Liver (tissue), 3 donors: ENCODE data around the gene KPNA4.

ENCODE experiments used
- RAD21 ChIP-seq, 2 donors: IDR thresholded peaks; 2 replicates each; pipeline ENCODE4 v1.6.1; 2016; ENCODE audit warnings: antibody characterized with exemption in 2 of 2, mild to moderate bottlenecking in 2 of 2
- TF ChIP-seq, protein P1 (sequence below): fragments of 150-350 bp; IDR thresholded peaks from 2 replicates; pipeline ENCODE4 v1.5.1; 2017; ENCODE audit warnings: improper control_type of control experiment, low read depth, low read length; ENCODE audit not compliant: missing input control
- donor health status: healthy.
- donor health status: healthy.

DNA sequence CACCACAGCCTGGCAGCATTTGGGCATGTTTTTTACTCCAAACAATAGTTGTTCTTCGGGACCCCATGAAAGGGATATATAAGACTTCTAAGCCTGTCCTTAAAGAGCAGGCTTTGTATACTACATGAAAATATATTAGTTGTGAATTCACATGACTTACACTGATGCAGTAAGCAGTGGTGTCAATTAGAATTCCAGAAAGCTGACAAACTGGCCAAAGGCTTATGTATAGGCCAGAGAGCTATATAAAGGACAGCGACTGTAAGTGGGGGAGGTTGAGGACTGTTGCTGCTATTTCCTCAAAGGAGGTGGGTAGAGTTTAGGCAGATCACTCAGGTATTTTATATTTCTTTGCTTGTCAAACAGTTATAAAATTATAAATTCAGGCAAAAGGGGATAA, 24.8 kb downstream of the KPNA4 start:
- TF ChIP-seq RAD21 (IDR thresholded peaks at IDR 0.05): no peak
- TF ChIP-seq, protein P1, sequence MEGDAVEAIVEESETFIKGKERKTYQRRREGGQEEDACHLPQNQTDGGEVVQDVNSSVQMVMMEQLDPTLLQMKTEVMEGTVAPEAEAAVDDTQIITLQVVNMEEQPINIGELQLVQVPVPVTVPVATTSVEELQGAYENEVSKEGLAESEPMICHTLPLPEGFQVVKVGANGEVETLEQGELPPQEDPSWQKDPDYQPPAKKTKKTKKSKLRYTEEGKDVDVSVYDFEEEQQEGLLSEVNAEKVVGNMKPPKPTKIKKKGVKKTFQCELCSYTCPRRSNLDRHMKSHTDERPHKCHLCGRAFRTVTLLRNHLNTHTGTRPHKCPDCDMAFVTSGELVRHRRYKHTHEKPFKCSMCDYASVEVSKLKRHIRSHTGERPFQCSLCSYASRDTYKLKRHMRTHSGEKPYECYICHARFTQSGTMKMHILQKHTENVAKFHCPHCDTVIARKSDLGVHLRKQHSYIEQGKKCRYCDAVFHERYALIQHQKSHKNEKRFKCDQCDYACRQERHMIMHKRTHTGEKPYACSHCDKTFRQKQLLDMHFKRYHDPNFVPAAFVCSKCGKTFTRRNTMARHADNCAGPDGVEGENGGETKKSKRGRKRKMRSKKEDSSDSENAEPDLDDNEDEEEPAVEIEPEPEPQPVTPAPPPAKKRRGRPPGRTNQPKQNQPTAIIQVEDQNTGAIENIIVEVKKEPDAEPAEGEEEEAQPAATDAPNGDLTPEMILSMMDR: no peak
